Activated T-helper 1 cell treated with anti-CD3 and anti-CD28 coated beads, Interleukin-2, amount 50 U/mL, for 16 hours (primary cell): ENCODE measurements around the gene NFIB.

ENCODE experiments used
- DNase-seq, 2 donors: peaks; one replicate each; pipeline ENCODE4 v3.0.0-alpha.2; 2020; ENCODE audit warnings: low read depth in 1 of 2, low spot score in 1 of 2

NFIB gene

DNA sequence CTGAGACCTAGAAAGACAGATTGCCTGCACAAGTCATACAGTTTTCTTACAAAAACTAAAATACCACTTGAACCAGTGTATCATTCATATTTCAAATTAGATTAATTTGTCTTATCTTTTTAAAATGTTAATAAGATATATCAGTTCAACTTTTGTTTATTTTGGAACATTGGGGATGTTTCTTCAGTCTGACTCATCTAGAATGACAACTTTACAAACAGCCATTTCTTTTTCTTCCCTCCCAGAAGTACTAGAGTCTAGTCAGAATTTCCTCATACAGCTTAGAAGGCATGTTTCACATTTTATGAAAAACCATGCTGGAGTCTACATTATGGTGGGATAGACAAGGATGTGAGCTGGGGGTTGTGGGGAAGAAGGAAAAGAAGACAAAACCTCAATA lies 262.5 kb downstream of the NFIB start:
- DNase-seq: no peak

GRCh38 chr9:14043483-14043882 lies 270.5 kb downstream of the NFIB start:
- no peak for DNase-seq

- DNase-seq: no peak
Observed at GRCh38 chr9:14037331-14037730, 276.6 kb downstream of the NFIB start.

GRCh38 chr9:14033067-14033466 lies 280.9 kb downstream of the NFIB start:
- DNase-seq: no peak
